CD4-positive, alpha-beta T cell treated with Interleukin-10 for 1 hour (primary cell): ENCODE data around the gene TNRC6B.
"Not testable (repeated sequence)": the region's sequence is repeated elsewhere in the genome, so short reads cannot be mapped to it uniquely, and the experiment has no call there.

Source experiments
- DNase-seq: peaks from one replicate; pipeline ENCODE4 v3.0.0-alpha.2; 2020

TNRC6B gene

DNA sequence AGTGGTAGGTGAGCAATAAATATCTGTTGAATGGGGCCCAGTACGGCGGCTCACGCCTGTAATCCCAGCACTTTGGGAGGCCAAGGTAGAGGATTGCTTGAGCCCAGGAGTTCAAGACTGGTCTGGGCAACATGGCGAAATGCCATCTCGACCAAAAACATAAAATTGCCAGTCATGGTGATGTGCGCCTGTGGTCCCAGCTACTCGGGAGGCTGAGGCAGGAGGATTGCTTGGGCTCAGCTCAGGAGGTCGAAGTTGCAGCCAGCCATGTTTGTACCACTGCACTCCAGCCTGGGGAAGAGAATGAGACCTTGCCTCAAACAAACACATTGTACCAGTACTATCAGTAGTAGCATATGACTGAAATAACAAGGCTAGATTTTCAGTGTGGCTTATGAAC is 196.8 kb downstream of the TNRC6B start:
- DNase-seq = no peak

DNA sequence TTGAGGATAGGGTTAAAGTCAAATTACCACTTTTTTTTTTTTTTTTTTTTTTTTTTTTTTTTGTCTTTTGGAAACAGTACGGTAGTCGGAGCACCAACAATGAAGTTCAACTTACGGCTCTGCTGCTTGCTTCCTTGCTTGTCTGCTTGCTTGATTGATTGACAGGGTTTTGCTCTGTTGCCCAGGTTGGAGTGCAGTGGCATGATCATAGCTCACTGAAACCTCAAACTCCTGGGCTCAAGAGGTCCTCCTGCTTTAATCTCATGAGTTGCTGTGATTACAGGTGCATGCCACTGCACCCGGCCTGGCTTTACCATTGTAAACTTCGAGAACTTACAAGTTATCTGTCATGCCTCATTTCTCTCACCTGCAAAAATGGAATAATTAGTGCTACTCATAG is 198.4 kb downstream of the TNRC6B start:
- DNase-seq = no peak

DNA sequence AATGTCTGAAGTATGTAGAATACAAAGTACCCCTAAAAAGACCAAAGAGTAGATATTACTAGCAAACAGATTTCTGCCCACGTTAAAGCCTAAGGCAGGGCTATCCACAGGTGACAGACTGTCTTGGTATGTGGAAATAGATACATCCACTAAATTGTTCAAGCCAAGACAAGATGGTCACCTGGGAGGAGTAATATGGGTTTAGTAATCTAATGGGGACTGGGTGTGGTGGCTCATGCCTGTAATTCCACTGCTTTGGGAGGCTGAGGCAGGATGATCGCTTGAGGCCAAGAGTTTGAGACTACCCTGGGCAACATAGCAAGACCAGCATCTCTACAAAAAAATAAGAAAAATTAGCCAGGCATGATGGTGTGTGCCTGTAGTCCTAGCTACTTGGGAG is 200.2 kb downstream of the TNRC6B start:
- DNase-seq = no peak

DNA sequence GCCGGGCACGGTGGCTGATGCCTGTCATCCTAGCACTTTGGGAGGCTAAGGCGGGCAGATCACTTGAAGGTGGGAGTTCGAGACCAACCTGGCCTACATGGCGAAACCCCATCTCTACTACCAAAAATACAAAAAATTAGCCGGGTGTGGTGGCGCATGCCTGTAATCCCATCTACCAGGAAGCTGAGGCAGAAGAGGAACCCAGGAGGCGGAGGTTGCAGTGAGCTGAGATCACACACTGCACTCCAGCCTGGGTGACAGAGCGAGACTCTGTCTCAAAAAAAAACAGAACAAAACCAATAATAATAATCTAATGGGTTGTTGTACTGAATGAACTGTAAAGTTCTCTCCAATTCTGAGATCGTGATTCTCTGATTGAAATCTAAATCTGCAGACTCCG is 200.7 kb downstream of the TNRC6B start:
- DNase-seq = not testable (repeated sequence)

DNA sequence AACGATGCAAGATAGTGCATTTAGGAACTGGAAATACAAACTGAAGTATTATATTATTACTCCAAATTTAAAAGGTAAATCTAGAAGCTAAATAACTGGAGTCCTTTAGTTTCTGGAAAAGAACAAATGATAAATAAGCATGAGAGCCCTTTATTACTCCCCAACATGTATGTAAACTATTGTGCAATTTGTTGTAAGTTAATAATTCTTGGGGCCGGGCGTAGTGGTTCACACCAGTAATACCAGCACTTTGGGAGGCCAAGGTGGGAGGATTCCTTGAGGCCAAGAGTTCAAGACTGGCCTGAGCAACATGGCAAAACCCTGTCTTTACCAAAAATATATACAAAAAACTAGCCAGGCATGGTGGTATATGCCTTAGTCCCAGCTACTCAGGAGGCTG is 203.7 kb downstream of the TNRC6B start:
- DNase-seq = no peak

DNA sequence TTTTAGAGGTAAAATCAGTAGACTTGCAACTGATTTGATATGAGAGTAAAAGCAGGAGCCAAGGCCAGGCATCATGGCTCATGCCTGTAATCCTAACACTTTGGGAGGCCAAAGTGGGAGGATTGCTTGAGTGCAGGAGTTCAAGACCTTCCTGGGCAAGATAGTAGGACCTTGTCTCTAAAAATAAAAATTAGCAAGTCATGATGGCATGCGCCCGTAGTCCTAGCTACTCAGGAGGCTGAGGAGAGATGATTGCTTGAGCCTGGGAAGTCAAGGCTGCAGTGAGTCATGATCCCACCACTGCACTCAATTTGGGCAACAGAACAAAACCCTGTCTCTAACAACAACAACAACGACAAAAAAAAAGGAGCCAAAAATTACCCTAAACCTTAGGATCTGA is 206.2 kb downstream of the TNRC6B start:
- no peak for DNase-seq

DNA sequence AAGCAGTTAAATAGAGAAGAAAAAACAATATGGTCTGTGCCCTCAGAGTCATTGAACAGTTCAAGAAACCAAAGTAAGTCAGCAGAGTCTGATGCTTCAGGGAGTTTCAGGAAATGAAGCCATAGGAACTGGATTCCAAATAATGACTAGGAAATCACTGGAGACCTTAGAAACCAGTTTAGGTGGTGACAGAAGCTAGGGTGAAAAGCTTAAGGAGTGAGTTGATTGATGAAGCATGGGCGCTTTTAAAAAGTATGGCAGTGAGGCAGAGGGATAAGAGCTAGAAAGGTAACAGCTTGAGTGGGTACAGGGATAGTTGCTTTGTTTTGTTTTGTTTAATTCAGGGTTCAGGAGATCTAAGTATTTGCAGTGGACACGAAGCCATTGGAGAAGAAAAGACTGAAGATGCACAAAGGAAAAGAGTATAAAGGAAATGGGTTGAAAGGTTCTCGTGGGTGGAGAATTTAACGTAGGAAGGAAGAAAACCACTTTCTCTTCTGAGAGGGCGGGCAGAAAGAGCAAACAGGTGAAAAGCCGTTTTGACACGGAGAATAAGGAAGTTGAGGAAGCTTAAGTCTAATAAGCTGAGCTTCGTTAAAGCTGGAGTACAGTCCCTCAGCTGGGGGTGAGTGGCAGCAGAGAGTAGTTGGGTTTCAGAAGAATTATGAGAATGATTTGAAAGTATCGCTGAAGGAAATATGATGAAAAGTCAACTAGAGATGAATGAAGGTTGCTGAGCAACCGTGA is 207.5 kb downstream of the TNRC6B start:
- DNase-seq = peak; percentile 53
